Measurements from ENCODE around the gene RPLP2. TPM values are rescaled to one million over a fixed set of nuclear protein-coding genes. Genes with fewer than 3 reads are reported as not detected.

Gene RPLP2
- total RNA-seq, 1 donor from 2014 or later: 211 TPM

DNA sequence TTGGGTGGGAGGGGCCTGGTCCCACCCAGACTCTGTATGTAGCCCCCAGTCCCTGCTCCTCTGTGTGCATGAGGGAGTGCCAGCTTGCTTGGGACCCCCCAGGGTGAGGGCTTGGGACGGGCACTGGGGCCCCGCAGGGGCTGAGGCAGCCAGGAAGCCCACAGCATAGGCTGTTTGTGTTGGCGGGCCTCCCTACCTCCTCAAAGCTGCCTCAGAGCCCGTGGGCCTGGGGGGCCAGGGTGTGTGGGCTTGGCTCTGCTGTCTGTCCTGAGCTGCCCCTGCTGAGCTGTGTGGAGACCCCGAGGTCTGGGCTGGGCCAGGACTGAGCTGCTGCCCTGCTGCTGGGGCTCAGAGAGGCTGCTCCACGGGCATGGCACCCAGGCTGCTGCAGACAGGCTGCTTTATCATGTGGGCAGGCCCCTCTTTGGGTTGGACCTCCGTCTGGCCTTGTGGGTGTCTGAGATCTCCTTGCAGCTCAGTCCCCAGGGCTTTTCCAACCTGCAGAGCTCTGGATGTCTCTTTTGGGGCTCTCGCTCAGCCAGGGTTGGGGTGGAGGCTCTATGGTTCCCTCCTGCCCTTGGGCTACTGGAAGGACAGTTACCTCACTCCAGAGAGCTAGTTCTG is 36.2 kb downstream of the RPLP2 start:
- Histone ChIP-seq H3K27me3 (ENCODE audit: control insufficient read depth, insufficient read depth, low read length) (no peaks in the 10 kb centered on the region), H3K36me3 (ENCODE audit: control insufficient read depth, insufficient read depth, low read length) (peaks cover 3% of the 10 kb centered on the region), H3K4me3 (ENCODE audit: low read depth, low read length) (no peak overlapping the region)
- TF ChIP-seq, protein P1, sequence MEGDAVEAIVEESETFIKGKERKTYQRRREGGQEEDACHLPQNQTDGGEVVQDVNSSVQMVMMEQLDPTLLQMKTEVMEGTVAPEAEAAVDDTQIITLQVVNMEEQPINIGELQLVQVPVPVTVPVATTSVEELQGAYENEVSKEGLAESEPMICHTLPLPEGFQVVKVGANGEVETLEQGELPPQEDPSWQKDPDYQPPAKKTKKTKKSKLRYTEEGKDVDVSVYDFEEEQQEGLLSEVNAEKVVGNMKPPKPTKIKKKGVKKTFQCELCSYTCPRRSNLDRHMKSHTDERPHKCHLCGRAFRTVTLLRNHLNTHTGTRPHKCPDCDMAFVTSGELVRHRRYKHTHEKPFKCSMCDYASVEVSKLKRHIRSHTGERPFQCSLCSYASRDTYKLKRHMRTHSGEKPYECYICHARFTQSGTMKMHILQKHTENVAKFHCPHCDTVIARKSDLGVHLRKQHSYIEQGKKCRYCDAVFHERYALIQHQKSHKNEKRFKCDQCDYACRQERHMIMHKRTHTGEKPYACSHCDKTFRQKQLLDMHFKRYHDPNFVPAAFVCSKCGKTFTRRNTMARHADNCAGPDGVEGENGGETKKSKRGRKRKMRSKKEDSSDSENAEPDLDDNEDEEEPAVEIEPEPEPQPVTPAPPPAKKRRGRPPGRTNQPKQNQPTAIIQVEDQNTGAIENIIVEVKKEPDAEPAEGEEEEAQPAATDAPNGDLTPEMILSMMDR (IDR thresholded peaks at IDR 0.05; ENCODE audit: insufficient read depth, low read length, severe bottlenecking): no peak
- DNase-seq (ENCODE audit: low read depth) (no peak), FAIRE-seq (no peak)

DNA sequence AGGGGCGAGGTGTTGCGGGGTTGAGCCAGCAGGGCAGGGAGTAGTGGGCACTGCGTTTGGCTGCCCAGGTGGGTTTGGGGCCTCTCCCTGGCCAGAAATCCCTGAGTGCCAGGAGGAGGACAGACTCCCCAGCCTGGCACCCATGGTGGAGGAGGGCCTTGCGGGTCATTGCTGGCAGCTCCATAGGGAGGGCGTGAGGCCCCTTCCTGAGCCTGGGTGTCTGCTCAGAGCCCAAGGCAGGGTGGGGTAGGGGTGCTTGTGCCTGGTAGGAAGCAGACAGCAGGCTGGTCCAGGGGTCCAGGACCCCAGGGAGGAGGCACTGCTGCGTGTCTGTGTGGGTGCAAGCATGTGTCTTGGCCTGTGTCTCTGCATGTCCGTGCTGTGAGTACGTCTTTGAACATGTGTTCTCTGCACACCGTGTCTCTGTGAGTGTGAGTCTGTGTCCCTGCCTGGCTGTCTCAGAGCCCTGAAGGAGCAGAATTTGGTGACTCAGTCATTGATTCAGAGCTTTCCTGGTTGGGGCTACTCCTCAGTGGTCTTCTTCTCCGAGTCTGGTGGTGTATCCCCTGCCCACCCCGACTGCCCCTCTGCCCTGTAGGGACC is 36.8 kb downstream of the RPLP2 start:
- Histone ChIP-seq H3K27me3 (ENCODE audit: control insufficient read depth, insufficient read depth, low read length) (no peaks in the 10 kb centered on the region), H3K4me3 (ENCODE audit: low read depth, low read length) (no peak overlapping the region), H3K36me3 (ENCODE audit: control insufficient read depth, insufficient read depth, low read length) (no peaks in the 10 kb centered on the region)
- DNase-seq (ENCODE audit: low read depth) (peak; percentile 87), FAIRE-seq (peak; percentile 90)
- TF ChIP-seq, protein P1 (IDR thresholded peaks at IDR 0.05; ENCODE audit: insufficient read depth, low read length, severe bottlenecking): no peak

DNA sequence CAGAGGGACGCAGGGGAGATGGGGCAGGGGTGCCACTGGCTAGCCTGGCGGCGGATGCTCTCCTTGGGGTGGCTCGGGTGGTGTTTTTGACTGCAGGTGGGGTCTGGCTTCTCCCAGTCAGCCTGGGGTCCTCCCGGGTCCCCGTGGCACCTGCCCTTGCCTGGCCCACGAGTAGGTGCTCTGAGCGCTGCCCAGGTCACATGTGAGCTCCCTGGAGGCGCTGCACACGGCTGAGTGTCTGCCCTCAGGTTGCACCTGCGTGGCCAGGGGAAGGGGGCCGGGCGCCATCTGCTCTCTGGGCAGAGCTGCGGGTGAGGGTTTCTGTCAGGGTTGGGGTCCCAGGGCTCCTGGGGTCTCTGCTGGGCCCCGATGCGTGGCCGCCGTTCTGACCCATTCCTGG is 38.1 kb downstream of the RPLP2 start:
- H3K27me3 ChIP-seq (ENCODE audit: control insufficient read depth, insufficient read depth, low read length): no peaks in the 10 kb centered on the region
- TF ChIP-seq, protein P1 (IDR thresholded peaks at IDR 0.05; ENCODE audit: insufficient read depth, low read length, severe bottlenecking): no peak
- H3K36me3 ChIP-seq (ENCODE audit: control insufficient read depth, insufficient read depth, low read length): no peaks in the 10 kb centered on the region
- no peak for FAIRE-seq
- no peak overlapping the region for H3K4me3 ChIP-seq (ENCODE audit: low read depth, low read length)
- DNase-seq (ENCODE audit: low read depth): no peak

DNA sequence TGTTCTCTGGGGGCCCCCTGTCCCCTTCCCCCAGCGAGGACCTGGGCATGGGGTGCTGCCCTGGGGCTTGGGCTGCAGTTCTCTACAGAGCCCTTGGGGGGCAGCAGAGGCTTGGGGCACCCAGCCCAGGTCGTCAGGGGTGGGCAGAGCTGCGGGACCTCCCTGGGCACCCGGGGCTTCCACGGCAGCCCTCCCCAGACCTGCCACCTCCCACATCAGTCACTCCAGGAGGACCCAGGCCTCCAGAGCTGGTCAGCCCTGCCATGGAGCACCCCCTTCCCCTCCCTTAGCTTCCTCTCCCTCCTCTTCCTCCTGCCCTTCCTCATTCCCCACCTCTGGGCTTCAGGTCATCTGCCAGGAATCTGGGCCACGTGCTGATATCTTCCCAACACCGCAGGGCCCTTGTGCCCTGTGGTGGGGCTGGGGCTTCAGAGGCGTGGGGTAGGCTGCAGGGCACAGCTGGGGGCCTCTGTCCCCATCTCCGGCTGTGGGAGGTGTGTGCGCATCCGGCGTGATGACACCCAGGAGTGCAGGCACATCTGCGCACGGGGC is 38.7 kb downstream of the RPLP2 start:
- TF ChIP-seq, protein P1 (IDR thresholded peaks at IDR 0.05; ENCODE audit: insufficient read depth, low read length, severe bottlenecking): peak; percentile 92
- no peaks in the 10 kb centered on the region for H3K27me3 ChIP-seq (ENCODE audit: control insufficient read depth, insufficient read depth, low read length)
- no peak overlapping the region for H3K4me3 ChIP-seq (ENCODE audit: low read depth, low read length)
- FAIRE-seq: no peak
- DNase-seq (ENCODE audit: low read depth): no peak
- H3K36me3 ChIP-seq (ENCODE audit: control insufficient read depth, insufficient read depth, low read length): peaks cover 1% of the 10 kb centered on the region

DNA sequence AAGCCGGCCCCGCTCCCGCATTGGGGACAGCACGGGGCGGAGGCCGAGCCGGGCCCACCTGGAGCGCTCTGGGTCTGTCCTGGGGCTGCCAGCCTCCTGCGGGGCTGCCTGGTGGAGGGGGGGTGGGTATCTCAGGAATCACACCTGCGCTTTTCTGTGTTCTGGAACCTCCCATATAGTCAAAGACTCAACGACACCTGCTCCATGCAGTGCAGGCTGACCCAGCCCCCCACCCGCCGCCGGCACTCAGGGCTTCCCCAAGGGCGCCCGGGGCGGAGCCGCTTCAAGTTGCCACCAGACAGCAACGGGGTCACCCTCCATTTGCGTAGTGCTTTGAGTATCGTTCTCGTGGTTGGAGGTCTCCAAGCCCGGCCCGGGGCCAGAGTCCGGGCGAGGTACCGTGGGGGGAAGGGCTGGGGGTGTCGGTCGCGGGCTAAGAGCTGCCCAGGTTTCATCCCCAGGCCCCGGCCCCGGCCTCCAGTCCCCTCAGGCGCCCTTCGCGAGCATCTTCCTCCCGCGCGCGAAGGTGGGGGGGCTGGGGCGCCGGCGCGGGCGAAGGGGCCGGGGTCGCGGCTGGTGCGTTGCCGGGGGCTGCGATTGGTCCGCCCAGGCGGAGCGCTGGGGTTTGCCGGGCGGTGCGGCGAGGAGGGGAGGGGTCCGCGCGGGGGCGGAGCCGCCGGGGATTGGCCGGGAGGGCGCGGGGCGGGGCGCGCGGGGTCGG is 39.5 kb downstream of the RPLP2 start:
- no peak for FAIRE-seq
- Histone ChIP-seq H3K27me3 (ENCODE audit: control insufficient read depth, insufficient read depth, low read length) (no peaks in the 10 kb centered on the region), H3K36me3 (ENCODE audit: control insufficient read depth, insufficient read depth, low read length) (peaks cover 1% of the 10 kb centered on the region), H3K4me3 (ENCODE audit: low read depth, low read length) (peak overlapping the region; percentile 18)
- DNase-seq (ENCODE audit: low read depth): no peak
- TF ChIP-seq, protein P1 (IDR thresholded peaks at IDR 0.05; ENCODE audit: insufficient read depth, low read length, severe bottlenecking): no peak

Data from bronchial epithelial cell (primary cell).